Spleen (tissue), 11 donors: ENCODE data around the gene PACSIN3. TPM values are rescaled to one million over a fixed set of nuclear protein-coding genes. Genes with fewer than 3 reads are reported as not detected.

Experiments used
- DNase-seq: peaks from one replicate; pipeline ENCODE4 v3.0.0-alpha.2; 2020
- H3K27ac ChIP-seq, 8 donors: fragments of 200-600 bp; sonication (generic) in 7 of 8; 1 replicate in 4 of 8; 2 replicates in 4 of 8; pipeline versions ENCODE4 v1.5.0 to v1.8.0; 2016 to 2021; ENCODE audit warnings: inconsistent platforms in 4 of 8, mild to moderate bottlenecking in 4 of 8, moderate library complexity in 1 of 8
- H3K27me3 ChIP-seq, 7 donors: fragments of 200-600 bp; sonication (generic) in 6 of 7; replicated peaks in 1 of 7; 1 replicate in 4 of 7; 2 replicates in 3 of 7; pipeline versions ENCODE4 v1.5.0 to v1.8.0; 2016 to 2021; ENCODE audit warnings: inconsistent platforms in 3 of 7, mild to moderate bottlenecking in 1 of 7
- H3K36me3 ChIP-seq, 6 donors: fragments of 200-600 bp; sonication (generic) in 5 of 6; 1 replicate in 4 of 6; 2 replicates in 2 of 6; pipeline versions ENCODE4 v1.5.0 to v1.8.0; 2016 to 2021; ENCODE audit warnings: inconsistent platforms in 2 of 6
- H3K4me1 ChIP-seq, 6 donors: fragments of 200-600 bp; sonication (generic) in 5 of 6; 1 replicate in 3 of 6; 2 replicates in 3 of 6; pipeline versions ENCODE4 v1.5.0 to v1.8.0; 2016 to 2021; ENCODE audit warnings: inconsistent platforms in 3 of 6
- H3K4me3 ChIP-seq, 8 donors: fragments of 200-600 bp; sonication (generic) in 7 of 8; 1 replicate in 4 of 8; 2 replicates in 4 of 8; pipeline versions ENCODE4 v1.5.0 to v1.8.0; 2016 to 2021; ENCODE audit warnings: inconsistent platforms in 4 of 8, mild to moderate bottlenecking in 4 of 8, moderate library complexity in 2 of 8
- H3K9me3 ChIP-seq, 8 donors: fragments of 200-600 bp; sonication (generic) in 7 of 8; 1 replicate in 4 of 8; 2 replicates in 4 of 8; pipeline versions ENCODE4 v1.5.0 to v1.8.0; 2016 to 2021; ENCODE audit warnings: inconsistent platforms in 4 of 8
- POLR2A ChIP-seq, 3 donors: fragments of 450-650 bp; IDR thresholded peaks; one replicate each; pipeline ENCODE4 v1.5.1; 2017; ENCODE audit warnings: antibody characterized with exemption in 3 of 3, mild to moderate bottlenecking in 1 of 3
- POLR2AphosphoS5 ChIP-seq, 3 donors: sonication (generic); formaldehyde crosslinking; IDR thresholded peaks; one replicate each; pipeline ENCODE4 v1.5.1; 2017; ENCODE audit warnings: antibody characterized with exemption in 3 of 3
- WGBS, 5 donors: extraction: QIAGEN DNeasy Blood & Tissue Kit in 3 of 5; methylation state at CpG; one replicate each; pipeline versions ENCODE4 v1.1.5 to v1.1.7; 2013 to 2018; 5-methylcytosine and 5-hydroxymethylcytosine counted together
- intact Hi-C: fragments of 100-400 bp; cut with DNase I; formaldehyde crosslinking; loops from one replicate; pipeline ENCODE4 v1.15.0; 2023; ENCODE audit warnings: low total_unique reads
- polyA plus RNA-seq, 3 donors: library from polyadenylated mRNA; stranded (reverse); fragments of 200-250 nt; gene quantifications; one replicate each; pipeline ENCODE4 v1.2.1, GENCODE V29; 2013
- total RNA-seq, 7 donors: library from RNA; depleted of rRNA in 3 of 7; stranded (reverse); fragments of >200 nt in 3 of 7; fragmentation: NEBNext Ultra II Directional in 4 of 7; extraction: Animal tissue kit (Norgen Biotek cat#: 25700) in 4 of 7; gene quantifications; one replicate each; pipeline versions ENCODE4 v1.1.0 to v1.2.1, GENCODE V29; 2016 to 2021
- TF ChIP-seq, protein P1 (sequence below), 11 experiments: fragments of 200-600 bp in 7 of 11; fragments of 450-650 bp in 4 of 11; sonication (generic) in 4 of 11; IDR thresholded peaks in 8 of 11; conservative IDR thresholded peaks in 3 of 11; 1 replicate in 7 of 11; 2 replicates in 4 of 11; pipeline versions ENCODE4 v1.4.0 to v1.8.0; 2016 to 2021; ENCODE audit warnings: antibody characterized with exemption in 11 of 11, inconsistent platforms in 4 of 11, mild to moderate bottlenecking in 1 of 11
- donor health status: healthy with polysubstance abuse.
- donor health status: DM: no; HTN: no; CAD: no; lungs with moderate emphysema.
- donor health status: DM: no; HTN: no; CAD: no.
- donor health status: Bipolar disorder and iron deficiency.
- donor health status: healthy.
- donor health status: DM: no; HTN: no; CAD: no.
- donor health status: DM: yes; HTN: yes; CAD: no.

Gene PACSIN3
- total and polyA plus RNA-seq, 10 donors, result 1.2 to 13.0 (median 3.1) TPM

DNA sequence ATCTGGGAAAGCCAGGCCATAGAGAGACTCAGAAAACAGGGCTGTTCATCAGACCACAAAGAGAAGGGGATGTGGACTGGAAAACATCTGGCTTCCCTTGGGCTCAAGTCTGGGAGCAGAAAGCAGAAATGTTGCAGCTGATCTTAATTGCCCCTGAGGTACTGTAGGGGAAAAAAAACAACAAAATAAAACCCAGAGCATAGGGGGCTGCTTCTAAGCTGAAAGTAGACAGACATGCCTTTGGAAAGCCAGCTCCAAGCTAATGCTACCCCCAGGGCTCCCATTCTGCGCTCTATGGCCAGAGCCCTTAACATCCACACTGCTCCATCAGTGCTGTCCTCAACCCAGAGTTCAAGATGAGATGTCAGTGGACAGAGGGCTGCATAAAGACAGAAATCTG, 2.0 kb upstream of the PACSIN3 start:
- intact Hi-C loops, result no loop called here
- H3K36me3 ChIP-seq, result no peaks in the 10 kb centered on the region
- H3K27me3 ChIP-seq, result peaks cover 0 to 60% (median 34%) of the 10 kb centered on the region in 7 donors
- peaks cover 14 to 39% (median 29%) of the 10 kb centered on the region in 6 donors for H3K4me1 ChIP-seq
- 92 to 100% (median 95%) methylated on average over 1 of the region's 1 CpG for WGBS, 5 donors
- H3K27ac ChIP-seq, result no peak overlapping the region
- DNase-seq, result no peak
- TF ChIP-seq, protein P1, sequence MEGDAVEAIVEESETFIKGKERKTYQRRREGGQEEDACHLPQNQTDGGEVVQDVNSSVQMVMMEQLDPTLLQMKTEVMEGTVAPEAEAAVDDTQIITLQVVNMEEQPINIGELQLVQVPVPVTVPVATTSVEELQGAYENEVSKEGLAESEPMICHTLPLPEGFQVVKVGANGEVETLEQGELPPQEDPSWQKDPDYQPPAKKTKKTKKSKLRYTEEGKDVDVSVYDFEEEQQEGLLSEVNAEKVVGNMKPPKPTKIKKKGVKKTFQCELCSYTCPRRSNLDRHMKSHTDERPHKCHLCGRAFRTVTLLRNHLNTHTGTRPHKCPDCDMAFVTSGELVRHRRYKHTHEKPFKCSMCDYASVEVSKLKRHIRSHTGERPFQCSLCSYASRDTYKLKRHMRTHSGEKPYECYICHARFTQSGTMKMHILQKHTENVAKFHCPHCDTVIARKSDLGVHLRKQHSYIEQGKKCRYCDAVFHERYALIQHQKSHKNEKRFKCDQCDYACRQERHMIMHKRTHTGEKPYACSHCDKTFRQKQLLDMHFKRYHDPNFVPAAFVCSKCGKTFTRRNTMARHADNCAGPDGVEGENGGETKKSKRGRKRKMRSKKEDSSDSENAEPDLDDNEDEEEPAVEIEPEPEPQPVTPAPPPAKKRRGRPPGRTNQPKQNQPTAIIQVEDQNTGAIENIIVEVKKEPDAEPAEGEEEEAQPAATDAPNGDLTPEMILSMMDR (IDR thresholded peaks at IDR 0.05 in 8 of 11, conservative IDR thresholded peaks at IDR 0.05 in 3 of 11), result no peak
- TF ChIP-seq POLR2A (IDR thresholded peaks at IDR 0.05) (no peak), POLR2AphosphoS5 (IDR thresholded peaks at IDR 0.05) (no peak)
- no peaks in the 10 kb centered on the region for H3K9me3 ChIP-seq
- no peak overlapping the region for H3K4me3 ChIP-seq

DNA sequence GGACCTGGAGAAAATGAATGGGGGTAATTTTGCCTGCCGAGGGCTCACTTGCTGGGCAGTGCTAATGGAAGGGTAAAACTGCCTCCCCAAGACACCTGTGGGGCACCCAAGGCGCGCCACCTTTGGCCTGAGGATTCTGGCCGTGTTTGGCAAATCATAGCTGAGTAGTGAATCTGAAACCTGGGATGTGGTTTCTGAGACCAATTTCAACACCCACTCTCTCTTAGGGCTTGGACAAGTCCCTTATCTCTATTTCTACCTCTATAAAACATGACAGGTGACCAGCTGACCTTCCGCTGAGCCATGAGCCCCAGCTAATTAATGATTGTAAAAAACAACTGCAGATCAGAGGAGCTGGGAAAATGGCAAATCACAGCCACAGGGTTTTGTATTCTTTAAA, 1.5 kb upstream of the PACSIN3 start:
- H3K27me3 ChIP-seq, result peaks cover 0 to 65% (median 34%) of the 10 kb centered on the region in 7 donors
- no peak for DNase-seq
- H3K4me1 ChIP-seq, result peaks cover 14 to 39% (median 29%) of the 10 kb centered on the region in 6 donors
- 34 to 61% (median 49%) methylated on average over 5 of the region's 5 CpGs for WGBS, 5 donors
- peak overlapping the region in 5 of 8 donors; percentile 59 to 88 (median 63) for H3K4me3 ChIP-seq
- H3K27ac ChIP-seq, result no peak overlapping the region
- no peaks in the 10 kb centered on the region for H3K36me3 ChIP-seq
- TF ChIP-seq POLR2AphosphoS5 (IDR thresholded peaks at IDR 0.05), result no peak
- no peak for TF ChIP-seq POLR2A (IDR thresholded peaks at IDR 0.05)
- TF ChIP-seq, protein P1 (IDR thresholded peaks at IDR 0.05 in 8 of 11, conservative IDR thresholded peaks at IDR 0.05 in 3 of 11), result no peak
- intact Hi-C loops, result no loop called here
- no peaks in the 10 kb centered on the region for H3K9me3 ChIP-seq

DNA sequence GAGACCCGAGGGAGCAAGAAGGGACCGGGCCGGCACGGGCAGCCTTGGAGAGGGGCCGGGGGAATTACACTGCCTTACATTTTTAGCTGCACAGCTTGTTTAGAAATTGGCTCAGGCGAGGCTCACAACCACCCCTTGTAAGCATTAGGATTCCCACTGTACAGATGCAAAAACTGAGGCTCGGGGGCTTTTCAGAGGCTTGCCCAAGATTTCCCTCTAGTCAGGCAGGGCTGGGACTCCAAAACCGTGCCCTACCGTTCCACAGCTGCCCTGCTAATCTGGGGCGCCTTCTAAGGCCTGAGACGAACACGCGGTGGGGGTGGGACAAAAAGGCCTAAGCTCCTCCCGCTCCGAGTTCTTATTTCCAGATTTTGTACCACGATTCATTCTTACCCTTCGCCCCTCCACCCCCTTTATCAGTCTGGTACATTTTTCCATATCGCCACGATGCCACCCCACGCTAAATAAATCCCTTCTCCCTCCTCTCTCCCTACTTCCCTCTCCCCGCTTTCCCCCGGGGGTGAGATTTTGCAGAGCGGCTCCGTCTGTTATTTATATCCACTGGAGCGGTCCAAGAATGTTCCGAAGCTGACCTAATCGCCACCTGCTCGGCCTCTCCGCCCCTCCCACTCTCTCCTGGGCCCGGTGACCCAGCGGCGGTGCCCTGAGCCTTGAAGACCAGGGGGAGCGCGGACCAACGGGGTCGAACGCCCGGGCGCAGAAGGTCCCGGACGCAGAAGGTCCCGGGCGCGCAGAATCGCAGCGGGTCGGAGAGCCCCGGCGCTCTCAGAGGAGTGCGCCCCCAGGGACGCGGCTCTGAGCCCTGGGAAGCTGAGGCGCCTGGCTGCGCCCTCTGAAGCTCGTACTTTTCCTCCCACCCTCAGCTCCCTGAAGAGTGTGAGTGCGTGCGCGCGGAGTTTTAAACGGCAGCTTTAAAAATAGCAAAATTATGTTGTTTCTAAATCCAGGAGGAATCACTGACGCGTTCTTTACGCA, 764 bp upstream of the PACSIN3 start:
- Histone ChIP-seq H3K36me3 (no peaks in the 10 kb centered on the region), H3K4me1 (peaks cover 14 to 39% (median 29%) of the 10 kb centered on the region in 6 donors), H3K4me3 (peak overlapping the region; percentile 52 to 88 (median 62)), H3K9me3 (no peaks in the 10 kb centered on the region), H3K27me3 (peaks cover 0 to 72% (median 34%) of the 10 kb centered on the region in 7 donors), H3K27ac (peak overlapping the region in 2 of 8 donors; percentile 40 to 68)
- 1 to 2% (median 2%) methylated on average over 61 to 63 of the region's 63 CpGs for WGBS, 5 donors
- DNase-seq, result no peak
- intact Hi-C loops, result no loop called here
- no peak for TF ChIP-seq POLR2A (IDR thresholded peaks at IDR 0.05)
- TF ChIP-seq, protein P1 (IDR thresholded peaks at IDR 0.05 in 8 of 11, conservative IDR thresholded peaks at IDR 0.05 in 3 of 11), result peak in 1 of 11 experiments; percentile 1
- TF ChIP-seq POLR2AphosphoS5 (IDR thresholded peaks at IDR 0.05), result peak in 1 of 3 donors; percentile 21
